GM21717 (cell line): ENCODE data around the gene RGMA.
"Not testable (repeated sequence)": the region's sequence is repeated elsewhere in the genome, so short reads cannot be mapped to it uniquely, and the experiment has no call there.

Experiments used
- ATAC-seq: cut with Tn5 transposase; IDR thresholded peaks from one replicate; pipeline ENCODE4 v1.9.1; 2021; ENCODE audit warnings: mild to moderate bottlenecking, moderate library complexity; ENCODE audit not compliant: unreplicated experiment

The RGMA gene

GRCh38 chr15:93049233-93049632 lies 39.8 kb downstream of the RGMA start:
- no peak for ATAC-seq

GRCh38 chr15:93048759-93049161 lies 40.3 kb downstream of the RGMA start:
- ATAC-seq: no peak

- ATAC-seq: no peak
These were observed 40.6 kb downstream of the RGMA start for GRCh38 chr15:93048426-93048721.

DNA sequence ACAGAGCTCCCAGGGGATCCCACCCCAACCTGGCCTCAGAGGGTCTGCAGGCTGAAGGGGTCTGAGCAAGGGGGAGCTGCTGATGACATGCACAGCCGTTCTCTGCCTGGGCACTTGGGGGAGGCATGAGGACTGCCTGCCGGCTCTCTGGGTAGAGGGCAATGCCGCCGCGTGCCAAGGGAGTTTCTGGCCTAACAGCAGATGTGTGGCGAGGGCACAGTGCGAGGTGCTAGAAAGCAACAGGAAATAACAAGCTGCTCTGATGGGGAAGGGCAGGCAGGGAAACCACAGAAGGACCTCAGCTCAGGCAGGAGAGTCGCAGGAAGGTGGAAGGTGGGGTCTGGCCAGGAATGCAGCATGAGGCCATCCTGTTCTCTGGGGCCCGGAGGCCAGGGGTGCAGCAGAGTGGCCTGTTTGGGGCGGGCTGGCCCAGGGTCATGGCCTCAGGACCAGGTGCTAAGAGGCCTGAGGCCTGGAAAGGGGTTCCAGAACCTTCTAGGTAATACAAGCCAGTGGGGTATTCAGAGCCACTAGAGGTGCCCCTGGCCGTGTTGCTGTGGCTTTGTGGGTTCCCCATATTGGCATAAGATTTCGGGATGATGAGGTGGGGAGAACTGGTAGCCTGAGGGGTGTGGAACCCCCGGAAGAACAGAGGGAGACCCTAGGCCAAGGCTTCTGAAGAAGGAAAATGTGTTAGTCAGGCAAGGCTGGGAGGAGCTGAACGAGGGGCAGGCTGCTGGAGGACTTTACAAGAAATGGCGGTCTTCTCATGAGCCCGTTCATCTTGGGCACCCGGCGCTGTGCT lies 41.2 kb downstream of the RGMA start:
- no peak for ATAC-seq

DNA sequence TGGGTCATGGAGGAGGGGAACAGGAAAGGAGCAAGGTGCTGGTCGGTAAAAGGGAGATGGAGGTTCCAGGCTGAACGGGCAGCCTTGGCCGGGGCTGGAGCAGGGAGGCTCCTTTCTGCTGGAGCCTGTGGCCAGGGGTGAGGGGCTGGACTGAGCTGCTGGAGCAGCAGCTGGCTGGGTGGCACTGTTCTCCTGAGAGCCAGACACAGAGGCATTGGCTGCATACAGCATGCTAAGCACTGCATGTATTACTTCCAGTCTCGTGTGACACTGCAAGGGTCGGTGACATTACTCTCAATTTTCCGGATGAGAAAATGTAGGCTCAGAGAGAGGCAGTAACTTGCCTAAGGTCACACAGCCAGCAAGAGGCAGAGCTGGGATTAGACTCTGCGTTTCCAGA lies 42.3 kb downstream of the RGMA start:
- no peak for ATAC-seq

DNA sequence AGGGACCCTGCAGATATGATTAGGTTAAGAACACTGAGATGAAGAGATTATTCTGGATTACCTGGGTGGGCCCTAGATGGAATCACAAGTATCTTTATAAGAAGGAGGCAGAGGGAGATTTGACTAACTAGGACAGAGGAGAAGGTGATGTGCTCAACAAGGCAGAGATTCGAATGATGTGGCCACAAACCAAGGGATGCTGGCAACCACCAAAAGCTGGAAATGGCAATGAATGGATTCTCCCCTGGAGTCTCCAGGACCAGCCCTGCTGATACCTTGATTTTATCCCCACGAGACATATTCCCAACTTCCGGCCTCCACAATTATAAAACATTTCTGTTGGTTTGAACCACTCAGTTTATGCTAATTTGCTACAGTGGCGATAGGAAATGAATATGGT lies 42.9 kb downstream of the RGMA start:
- no peak for ATAC-seq

GRCh38 chr15:93045191-93045785 lies 43.7 kb downstream of the RGMA start:
- ATAC-seq: no peak

- ATAC-seq: no peak
These were observed 44.5 kb downstream of the RGMA start for GRCh38 chr15:93044301-93045190.

DNA sequence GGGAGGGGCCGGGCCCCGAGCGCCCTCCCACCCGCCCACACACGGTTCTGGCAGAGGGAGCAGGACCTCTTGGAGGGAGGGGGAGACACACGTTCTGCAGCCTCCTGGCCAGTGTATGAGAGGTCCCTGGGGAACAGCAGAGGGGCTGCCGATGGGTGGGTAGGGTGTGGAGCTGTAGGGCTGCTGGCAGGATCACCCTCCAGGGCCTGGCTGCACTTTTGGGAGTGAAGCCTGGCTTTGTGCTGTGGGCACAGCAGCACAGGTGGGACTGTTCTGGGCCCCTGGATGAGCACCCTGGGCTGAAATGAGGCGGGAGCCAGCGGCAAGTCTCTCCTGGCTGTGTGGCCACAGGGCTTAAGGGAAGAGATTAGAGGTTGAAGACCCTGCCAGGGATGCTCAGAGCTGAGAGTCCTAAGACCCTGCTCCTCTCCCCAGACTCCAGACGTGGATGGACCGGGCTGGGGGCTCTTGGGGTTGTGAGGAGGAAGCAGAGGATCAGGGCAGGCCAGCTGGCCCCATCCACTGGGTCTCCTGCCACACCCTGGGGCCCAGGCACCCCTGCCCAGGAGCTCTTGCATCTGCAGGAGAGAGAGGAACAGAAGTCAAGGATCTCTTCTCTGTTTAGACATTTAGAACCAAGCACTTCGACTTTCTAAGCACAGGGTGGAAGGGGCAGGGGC lies 45.2 kb downstream of the RGMA start:
- no peak for ATAC-seq

- ATAC-seq: no peak
These were observed 46.2 kb downstream of the RGMA start for GRCh38 chr15:93042691-93043378.

DNA sequence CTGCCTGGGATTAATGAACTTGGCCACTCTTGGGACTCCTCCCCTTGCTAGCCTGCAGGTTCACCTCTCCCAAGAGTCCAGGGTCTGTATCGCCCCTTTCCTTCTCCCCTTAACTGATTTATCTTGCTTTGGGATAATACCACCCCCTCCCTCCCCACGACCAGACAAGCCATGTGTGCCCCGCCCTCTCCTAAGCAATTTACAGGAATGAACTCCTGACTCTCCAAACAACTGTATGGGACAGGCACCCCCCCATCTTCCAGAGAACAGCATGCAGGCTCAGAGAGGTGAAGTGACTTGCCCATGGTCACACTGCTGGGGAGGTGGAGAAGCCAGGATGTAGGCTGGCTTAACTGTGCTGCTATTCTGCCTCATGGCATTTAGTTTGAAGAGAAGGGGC lies 46.8 kb downstream of the RGMA start:
- no peak for ATAC-seq

DNA sequence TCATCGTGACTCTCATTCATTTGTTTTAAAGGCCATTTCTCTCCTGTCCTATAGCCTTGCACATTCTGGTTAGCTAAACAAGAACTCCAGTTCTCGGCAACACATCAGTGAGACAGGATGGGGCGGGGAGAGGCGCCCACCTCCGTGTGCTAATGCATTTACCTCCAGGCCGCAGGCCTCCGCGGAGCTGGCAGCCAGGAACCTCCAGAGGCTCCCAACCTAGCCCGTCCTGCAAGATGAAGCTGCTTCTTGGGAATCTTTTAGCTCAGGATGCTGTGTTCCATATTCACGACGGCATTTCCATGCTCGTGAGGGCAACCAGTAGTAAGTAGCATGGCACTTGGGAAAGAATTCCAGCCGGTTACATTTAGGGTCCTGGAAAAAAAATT lies 47.9 kb downstream of the RGMA start:
- ATAC-seq: no peak

- ATAC-seq: no peak
These were observed 48.5 kb downstream of the RGMA start for GRCh38 chr15:93040288-93041158.

- ATAC-seq: not testable (repeated sequence)
These were observed 49.3 kb downstream of the RGMA start for GRCh38 chr15:93039562-93040287.

GRCh38 chr15:93037820-93038705 lies 50.9 kb downstream of the RGMA start:
- no peak for ATAC-seq

- no peak for ATAC-seq
These were observed 51.8 kb downstream of the RGMA start for GRCh38 chr15:93036951-93037819.
